Measurements from ENCODE around the gene HNRNPH2.

The HNRNPH2 gene

DNA sequence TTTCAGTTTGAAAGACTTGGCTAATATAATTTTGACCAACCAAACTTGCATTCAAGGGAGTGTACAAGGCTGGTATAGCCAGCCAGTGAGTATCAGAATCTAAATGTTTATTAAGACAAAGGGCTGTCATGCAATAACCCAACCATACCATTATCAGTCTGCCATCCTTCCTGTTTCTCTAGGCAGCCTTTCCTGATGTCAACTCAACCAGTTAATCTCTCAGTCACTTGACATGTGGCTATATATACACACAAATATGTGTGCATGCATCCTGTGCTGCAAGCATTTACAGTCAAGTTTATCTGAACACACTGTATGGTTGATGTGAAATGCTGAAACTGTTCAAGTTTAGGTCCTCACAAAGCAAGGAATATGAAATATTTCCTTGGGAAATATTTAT, 39.2 kb upstream of the HNRNPH2 start:
- no peak for DNase-seq (ENCODE audit: low read depth, low spot score)
- in situ Hi-C loops (cut with HindIII; ENCODE audit: low sequenced_read_pairs), result no loop called here
- TF ChIP-seq, protein P1, sequence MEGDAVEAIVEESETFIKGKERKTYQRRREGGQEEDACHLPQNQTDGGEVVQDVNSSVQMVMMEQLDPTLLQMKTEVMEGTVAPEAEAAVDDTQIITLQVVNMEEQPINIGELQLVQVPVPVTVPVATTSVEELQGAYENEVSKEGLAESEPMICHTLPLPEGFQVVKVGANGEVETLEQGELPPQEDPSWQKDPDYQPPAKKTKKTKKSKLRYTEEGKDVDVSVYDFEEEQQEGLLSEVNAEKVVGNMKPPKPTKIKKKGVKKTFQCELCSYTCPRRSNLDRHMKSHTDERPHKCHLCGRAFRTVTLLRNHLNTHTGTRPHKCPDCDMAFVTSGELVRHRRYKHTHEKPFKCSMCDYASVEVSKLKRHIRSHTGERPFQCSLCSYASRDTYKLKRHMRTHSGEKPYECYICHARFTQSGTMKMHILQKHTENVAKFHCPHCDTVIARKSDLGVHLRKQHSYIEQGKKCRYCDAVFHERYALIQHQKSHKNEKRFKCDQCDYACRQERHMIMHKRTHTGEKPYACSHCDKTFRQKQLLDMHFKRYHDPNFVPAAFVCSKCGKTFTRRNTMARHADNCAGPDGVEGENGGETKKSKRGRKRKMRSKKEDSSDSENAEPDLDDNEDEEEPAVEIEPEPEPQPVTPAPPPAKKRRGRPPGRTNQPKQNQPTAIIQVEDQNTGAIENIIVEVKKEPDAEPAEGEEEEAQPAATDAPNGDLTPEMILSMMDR (IDR thresholded peaks at IDR 0.05; ENCODE audit: low read depth, low read length), result no peak
- H3K4me3 ChIP-seq (ENCODE audit: low read depth, low read length), result no peak overlapping the region

- no peak overlapping the region for H3K4me3 ChIP-seq (ENCODE audit: low read depth, low read length)
- in situ Hi-C loops (cut with HindIII; ENCODE audit: low sequenced_read_pairs), result no loop called here
- no peak for DNase-seq (ENCODE audit: low read depth, low spot score)
- TF ChIP-seq, protein P1 (IDR thresholded peaks at IDR 0.05; ENCODE audit: low read depth, low read length), result no peak
Measured at GRCh38 chrX:101369687-101370086, 38.3 kb upstream of the HNRNPH2 start.

DNA sequence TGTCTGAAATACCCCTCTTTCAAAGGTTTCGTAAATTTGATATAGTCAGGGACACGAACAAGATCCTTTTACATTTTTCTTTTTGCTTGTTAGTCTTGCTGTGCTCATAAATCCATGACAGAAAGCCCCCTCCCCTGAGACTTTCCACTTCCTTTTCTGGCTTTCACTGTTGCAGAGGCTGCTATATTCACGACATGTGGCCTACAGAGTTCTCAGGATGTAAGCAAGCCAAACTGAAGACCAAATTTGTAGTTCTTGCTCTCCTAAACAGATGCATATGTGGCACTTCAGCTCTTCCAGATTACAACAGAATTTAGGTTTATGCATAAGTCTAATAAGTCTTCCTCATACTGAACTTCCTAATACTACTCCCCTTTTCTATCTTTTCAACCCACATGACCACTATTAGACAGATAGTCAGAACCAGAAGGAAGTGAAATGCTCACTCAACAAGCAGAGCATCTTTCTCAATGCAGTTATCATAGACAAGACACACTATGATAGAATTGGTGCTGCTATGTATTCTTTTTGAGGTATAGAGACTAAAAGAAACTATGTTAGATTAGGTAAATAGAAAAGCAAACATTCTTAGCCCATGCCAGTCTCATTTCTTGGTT, 37.0 kb upstream of the HNRNPH2 start:
- in situ Hi-C loops (cut with HindIII; ENCODE audit: low sequenced_read_pairs), result no loop called here

DNA sequence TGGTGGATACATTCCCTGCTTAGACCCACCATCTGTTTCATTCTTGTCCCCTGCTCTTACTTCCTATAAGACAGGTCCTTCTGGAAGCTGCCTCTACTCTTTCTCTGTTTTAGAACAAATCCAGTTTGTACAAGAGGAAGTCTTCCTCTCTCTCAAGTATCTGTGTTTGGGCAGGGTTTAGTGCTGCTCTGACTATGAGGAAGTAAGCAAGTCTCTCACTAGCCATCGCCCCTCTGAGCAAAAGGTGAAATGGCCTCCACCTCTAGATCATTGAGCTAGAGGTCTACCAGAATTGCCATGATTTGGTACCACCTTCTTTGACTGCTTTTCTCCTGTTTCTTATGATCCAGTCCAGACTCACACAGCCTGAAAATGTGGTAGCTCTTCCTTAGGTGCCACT, 30.5 kb upstream of the HNRNPH2 start:
- no peak overlapping the region for H3K4me3 ChIP-seq (ENCODE audit: low read depth, low read length)
- TF ChIP-seq, protein P1 (IDR thresholded peaks at IDR 0.05; ENCODE audit: low read depth, low read length), result no peak
- no peak for DNase-seq (ENCODE audit: low read depth, low spot score)
- in situ Hi-C loops (cut with HindIII; ENCODE audit: low sequenced_read_pairs), result no loop called here

More for the DNA sequence above, 37.0 kb upstream of the HNRNPH2 start:
- no peak overlapping the region for H3K4me3 ChIP-seq (ENCODE audit: low read depth, low read length)
- TF ChIP-seq, protein P1 (IDR thresholded peaks at IDR 0.05; ENCODE audit: low read depth, low read length), result no peak
- DNase-seq (ENCODE audit: low read depth, low spot score), result no peak

- in situ Hi-C loops (cut with HindIII; ENCODE audit: low sequenced_read_pairs), result no loop called here
- H3K4me3 ChIP-seq (ENCODE audit: low read depth, low read length), result no peak overlapping the region
- no peak for DNase-seq (ENCODE audit: low read depth, low spot score)
- TF ChIP-seq, protein P1 (IDR thresholded peaks at IDR 0.05; ENCODE audit: low read depth, low read length), result no peak
Measured at GRCh38 chrX:101383679-101384205, 24.3 kb upstream of the HNRNPH2 start.

GRCh38 chrX:101385026-101385684, 22.9 kb upstream of the HNRNPH2 start:
- in situ Hi-C loops (cut with HindIII; ENCODE audit: low sequenced_read_pairs), result no loop called here
- no peak for DNase-seq (ENCODE audit: low read depth, low spot score)
- TF ChIP-seq, protein P1 (IDR thresholded peaks at IDR 0.05; ENCODE audit: low read depth, low read length), result no peak
- H3K4me3 ChIP-seq (ENCODE audit: low read depth, low read length), result no peak overlapping the region

Data from astrocyte of the spinal cord (primary cell).